Fibroblast of gingiva (primary cell): ENCODE data around the gene HAGHL.
"Not testable (repeated sequence)": the region's sequence is repeated elsewhere in the genome, so short reads cannot be mapped to it uniquely, and the experiment has no call there.

Experiments
- DNase-seq: peaks from one replicate; pipeline ENCODE4 v3.0.0-alpha.2; 2011; ENCODE audit warnings: low read depth

HAGHL gene

GRCh38 chr16:689175-689897, 37.6 kb upstream of the HAGHL start:
- DNase-seq: no peak

GRCh38 chr16:691242-691641, 35.7 kb upstream of the HAGHL start:
- not testable (repeated sequence) for DNase-seq

DNA sequence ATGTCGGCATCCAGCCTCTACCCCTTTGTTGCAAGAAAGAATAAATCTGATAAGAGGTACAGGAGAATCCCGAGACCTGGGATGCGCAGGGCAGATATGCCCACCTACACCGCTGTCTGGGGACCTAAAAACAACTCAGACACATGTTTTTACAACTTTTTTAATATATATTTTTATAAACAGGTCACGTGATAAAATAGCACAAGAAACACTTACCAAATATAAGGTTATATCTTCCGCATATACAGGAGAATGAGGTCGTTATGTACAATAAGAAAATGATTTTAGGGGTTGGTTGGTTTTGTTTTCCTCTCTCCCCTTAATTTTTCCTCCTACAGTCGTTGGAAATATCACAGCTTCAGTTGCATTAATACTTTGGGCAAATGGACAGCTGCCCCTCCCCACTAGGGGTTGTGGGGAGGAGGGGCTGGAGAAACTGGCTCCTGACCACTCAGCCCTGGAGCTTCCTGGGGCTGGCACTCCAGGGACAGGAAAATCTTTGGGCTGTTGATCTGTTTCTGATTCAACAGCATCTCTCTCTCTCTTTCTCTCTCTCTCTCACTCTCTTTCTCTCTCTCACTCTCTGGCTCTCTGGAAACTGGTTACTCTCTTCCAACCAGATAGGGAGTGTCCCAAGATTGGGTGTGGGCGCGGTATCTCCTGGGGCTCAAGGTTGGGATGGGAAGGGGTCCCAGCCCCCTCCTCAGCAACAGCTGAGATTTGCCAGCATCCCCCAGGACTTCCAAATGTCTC, 34.4 kb upstream of the HAGHL start:
- no peak for DNase-seq

DNA sequence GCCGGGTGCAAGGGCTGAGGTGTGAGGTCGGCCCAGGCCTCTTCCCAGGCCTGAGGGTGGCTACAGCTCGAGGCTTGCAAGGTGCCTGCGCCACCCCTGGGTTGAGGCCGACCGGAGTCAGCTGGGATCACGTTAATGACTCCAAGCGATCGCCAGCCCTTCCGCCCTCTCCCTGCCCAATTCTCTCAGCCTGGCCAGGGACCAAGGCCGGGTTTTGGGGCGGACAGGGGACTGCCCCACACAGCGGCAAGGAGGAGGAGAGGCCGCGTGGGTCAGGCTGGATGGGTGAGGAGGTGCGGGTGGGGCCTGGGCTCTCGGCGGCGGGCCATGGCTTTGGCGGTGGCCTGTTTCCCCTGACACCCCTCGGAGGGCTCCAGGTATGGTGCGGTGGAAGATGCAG, 33.5 kb upstream of the HAGHL start:
- DNase-seq: no peak

GRCh38 chr16:693766-694165, 33.1 kb upstream of the HAGHL start:
- no peak for DNase-seq

DNA sequence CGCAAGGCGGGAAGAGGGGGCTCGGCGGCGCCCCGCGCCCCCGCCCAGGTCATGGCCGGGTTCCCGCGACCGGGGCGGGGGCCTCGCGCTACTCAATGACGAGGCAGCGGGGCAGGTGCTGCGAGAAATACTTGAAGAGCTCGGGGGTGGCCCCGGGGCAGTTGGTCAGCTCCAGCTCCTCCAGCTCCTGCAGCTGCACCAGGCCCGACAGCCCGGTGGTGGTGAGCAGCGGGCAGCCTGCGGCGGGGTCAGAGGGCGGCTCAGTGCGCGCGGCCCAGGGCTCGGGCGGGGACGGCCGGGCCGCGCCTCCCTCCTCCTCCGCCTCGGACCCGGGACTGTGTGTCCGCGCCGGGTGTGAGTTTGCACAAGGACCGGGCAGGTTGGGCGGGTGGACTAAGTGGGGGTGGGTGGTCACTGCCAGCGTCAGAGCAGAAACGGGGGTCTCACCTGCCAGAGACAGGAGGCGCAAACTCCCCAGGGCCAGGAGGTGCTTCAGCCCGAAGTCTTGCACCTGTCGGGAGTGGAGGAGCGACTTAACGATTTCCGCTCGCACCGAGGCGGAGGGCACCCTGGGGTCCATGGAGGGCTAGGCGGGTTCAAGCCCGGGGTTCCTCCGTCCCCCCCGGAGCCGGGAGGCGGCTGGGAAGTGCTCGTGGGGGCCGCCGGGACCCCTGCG, 32.6 kb upstream of the HAGHL start:
- no peak for DNase-seq

- DNase-seq: no peak
These were observed 32.0 kb upstream of the HAGHL start for GRCh38 chr16:694863-695354.

DNA sequence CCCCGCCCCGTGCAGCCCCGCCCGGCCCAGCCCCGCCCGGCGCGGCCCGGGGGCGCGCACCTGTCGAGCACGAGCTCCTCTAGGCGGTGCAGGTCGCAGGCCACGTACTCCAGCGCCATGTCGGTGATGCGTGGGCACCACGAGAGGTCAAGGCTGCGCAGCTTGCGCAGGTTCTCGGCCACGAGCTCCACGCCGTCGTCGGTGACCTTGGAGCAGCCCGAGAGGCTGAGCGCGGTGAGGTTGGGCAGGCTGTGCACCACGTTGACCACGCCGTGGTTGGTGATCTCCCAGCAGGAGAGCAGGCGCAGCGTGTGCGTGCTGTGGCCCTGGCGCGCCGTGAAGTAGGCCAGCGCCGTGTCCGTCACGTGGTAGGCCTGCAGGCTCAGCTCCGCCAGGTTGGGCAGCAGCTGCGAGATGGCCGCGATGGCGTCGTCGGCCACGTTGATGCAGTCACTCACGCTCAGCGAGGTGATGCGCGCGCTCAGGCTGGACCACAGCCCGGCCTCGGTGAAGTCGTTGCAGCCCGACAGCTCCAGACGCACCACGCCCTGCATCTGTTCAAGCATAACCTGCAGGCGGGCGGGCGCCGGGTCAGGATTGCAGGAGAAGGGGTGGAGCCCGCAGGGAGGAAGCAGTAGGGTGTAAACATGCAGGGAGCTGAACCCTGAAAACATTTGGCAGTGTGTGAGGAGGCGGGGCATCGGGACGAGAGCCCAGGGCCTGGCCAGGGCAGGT, 31.4 kb upstream of the HAGHL start:
- no peak for DNase-seq

GRCh38 chr16:698911-699671, 27.8 kb upstream of the HAGHL start:
- DNase-seq: no peak

- DNase-seq: no peak
These were observed 26.0 kb upstream of the HAGHL start for GRCh38 chr16:700684-701584.

- DNase-seq: no peak
These were observed 24.6 kb upstream of the HAGHL start for GRCh38 chr16:702341-702740.

GRCh38 chr16:703406-703805, 23.5 kb upstream of the HAGHL start:
- no peak for DNase-seq

DNA sequence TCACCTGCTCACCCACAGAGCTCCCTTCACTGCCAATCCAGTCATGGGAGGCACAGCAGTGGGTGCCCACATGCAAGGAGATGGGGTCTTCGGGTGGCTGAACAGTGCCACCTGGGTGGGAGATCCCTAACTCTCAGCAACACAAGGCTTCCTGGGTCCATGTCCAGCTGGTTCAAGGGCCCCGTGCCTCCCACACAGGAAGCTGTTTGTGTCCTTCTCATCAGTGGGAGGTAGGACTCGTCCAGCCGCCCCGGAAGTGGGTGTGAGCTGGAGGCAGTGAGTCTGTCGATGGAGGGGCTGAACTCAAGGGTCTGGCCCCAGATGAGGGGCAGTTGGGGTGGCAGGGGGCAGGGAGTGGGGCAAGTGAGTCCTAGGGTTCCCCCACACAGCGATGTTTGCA, 22.9 kb upstream of the HAGHL start:
- no peak for DNase-seq

GRCh38 chr16:704552-705380, 22.1 kb upstream of the HAGHL start:
- DNase-seq: no peak

GRCh38 chr16:705431-706188, 21.3 kb upstream of the HAGHL start, which contains the start of gene FBXL16:
TSS of gene FBXL16 (minus strand) at chr16:705801. CDS start at chr16:697405, 8,396 bp downstream.
- no peak for DNase-seq

GRCh38 chr16:706189-707061, 20.5 kb upstream of the HAGHL start:
- DNase-seq: no peak

GRCh38 chr16:707062-707538, 19.8 kb upstream of the HAGHL start:
- no peak for DNase-seq
